ENCODE measurements around the gene ONECUT3.

- TF ChIP-seq, protein P1, sequence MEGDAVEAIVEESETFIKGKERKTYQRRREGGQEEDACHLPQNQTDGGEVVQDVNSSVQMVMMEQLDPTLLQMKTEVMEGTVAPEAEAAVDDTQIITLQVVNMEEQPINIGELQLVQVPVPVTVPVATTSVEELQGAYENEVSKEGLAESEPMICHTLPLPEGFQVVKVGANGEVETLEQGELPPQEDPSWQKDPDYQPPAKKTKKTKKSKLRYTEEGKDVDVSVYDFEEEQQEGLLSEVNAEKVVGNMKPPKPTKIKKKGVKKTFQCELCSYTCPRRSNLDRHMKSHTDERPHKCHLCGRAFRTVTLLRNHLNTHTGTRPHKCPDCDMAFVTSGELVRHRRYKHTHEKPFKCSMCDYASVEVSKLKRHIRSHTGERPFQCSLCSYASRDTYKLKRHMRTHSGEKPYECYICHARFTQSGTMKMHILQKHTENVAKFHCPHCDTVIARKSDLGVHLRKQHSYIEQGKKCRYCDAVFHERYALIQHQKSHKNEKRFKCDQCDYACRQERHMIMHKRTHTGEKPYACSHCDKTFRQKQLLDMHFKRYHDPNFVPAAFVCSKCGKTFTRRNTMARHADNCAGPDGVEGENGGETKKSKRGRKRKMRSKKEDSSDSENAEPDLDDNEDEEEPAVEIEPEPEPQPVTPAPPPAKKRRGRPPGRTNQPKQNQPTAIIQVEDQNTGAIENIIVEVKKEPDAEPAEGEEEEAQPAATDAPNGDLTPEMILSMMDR (conservative IDR thresholded peaks at IDR 0.05; ENCODE audit: low read depth, low read length) = no peak
- TF ChIP-seq EZH2 (IDR thresholded peaks at IDR 0.05; ENCODE audit: borderline replicate concordance, low read depth, low read length, poor library complexity, severe bottlenecking) = no peak
Observed at GRCh38 chr19:1747285-1748114, 5.8 kb upstream of the ONECUT3 start.
